ENCODE data around the gene MAP6D1.

The MAP6D1 gene

DNA sequence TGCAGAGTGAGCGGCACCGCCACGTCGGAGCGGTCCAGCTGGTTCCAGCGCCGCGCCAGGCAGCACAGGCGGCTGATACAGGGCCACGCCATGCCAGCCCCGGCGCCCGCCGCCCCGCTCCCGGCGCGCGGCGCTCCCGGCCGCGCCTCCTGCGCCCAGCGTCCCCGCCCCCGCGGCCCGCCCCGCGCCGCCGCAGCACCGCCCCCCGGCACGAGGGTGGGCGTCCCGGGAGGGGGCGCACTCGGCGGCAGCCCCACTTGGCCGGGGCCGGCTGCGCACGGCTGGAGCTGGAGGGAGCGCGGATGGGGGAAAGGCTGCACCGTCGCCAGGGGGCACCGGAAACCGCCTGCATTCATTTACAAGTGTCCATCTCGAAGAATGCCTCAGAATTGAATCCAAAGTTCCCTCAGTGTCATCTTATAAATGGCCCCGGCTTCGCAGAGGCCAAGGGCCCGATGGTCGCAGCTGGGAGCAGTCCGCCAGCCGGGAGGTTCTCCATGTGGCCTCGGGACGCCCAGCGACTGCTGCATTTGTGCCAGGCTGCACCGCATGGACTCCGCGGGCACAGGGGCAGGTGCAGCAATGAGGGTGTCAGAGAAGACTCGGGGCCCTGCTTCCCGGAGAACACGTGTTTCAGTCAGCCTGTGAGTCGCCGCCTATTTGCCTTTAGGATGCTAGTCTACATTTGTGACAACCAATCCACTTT, at the start of gene MAP6D1:
Gene MAP6D1 (minus strand): TSS at position 122 of the 706 bp plus-strand sequence. CDS start 30 bp downstream, at position 92.
- DNase-seq, result peak; percentile 46

GRCh38 chr3:183873914-183874313, 48.5 kb upstream of the MAP6D1 start:
- DNase-seq, result no peak

GRCh38 chr3:183871541-183871940, 46.2 kb upstream of the MAP6D1 start:
- no peak for DNase-seq

- no peak for DNase-seq
Measured at GRCh38 chr3:183870563-183870962, 45.2 kb upstream of the MAP6D1 start.

DNA sequence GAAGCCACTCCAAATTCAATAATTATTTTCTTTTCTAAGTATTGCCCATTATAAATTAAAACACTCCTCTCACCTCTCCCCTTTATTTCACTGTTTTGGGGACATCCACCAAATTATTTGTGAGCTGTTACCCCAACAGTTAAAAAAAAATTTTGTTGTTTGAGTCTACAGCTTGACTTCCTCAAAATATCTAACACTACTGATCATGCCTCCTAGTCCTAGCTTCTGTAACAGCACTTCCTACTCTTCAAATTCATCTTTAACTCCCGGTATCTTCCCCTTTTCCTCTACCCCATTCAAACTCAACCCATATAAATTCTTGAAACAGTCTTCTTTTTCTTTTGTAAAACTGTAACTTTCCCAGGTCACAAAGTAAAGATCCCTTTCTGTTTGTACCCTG, 43.4 kb upstream of the MAP6D1 start:
- DNase-seq, result no peak

DNA sequence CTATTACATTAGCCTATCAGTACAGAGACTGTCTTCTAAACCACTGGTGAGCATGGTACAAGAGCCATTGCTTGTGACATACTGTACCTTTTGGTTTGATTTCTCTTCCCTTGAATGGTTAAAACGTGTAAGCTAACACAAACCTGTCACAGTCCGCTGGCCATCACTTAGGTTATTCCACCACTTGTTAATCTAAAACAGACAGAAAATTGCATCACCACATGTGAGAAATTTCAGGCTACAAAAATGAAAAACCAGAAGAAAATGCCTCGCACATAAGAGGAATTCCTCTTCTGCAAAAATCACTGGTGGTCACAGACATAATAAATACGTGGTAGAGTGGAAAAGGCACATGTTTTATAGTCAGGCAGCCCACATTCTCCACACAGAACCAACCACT, 37.2 kb upstream of the MAP6D1 start:
- no peak for DNase-seq

GRCh38 chr3:183857863-183858262, 32.5 kb upstream of the MAP6D1 start:
- DNase-seq, result no peak

GRCh38 chr3:183854318-183855035, 29.1 kb upstream of the MAP6D1 start:
- DNase-seq, result no peak

DNA sequence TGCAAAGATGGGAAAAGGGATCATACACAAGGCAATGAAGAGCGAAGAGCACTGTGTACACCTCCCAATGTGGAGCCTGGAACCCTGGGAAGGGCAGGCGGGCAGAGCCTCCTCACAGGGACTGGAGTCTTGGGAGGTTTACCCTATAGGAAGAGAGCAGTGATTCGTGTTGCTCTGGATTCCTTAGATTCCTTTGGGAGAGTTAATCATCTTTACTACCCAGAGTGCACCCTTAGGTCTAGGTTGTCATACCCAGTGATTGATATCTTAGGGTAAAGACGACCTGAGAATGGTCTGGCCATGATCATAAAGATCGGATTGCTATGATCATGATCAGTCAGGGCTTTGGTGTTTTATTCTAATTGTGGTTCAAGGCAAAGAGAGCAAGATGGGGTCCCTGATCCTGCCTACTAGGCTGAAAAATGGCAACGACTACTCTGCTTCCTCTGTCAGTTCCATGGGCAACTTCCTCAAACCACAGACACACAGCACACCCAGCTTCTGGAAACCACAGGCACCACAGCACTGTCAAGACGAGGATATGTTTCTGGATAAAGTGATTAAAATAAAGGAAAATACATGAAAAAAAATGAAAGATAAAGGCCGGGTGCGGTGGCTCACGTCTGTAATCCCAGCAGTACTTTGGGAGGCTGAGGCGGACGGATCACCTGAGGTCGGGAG, 20.4 kb upstream of the MAP6D1 start:
- no peak for DNase-seq

GRCh38 chr3:183845090-183845489, 19.7 kb upstream of the MAP6D1 start:
- no peak for DNase-seq

- no peak for DNase-seq
Measured at GRCh38 chr3:183844606-183845005, 19.2 kb upstream of the MAP6D1 start.

- DNase-seq, result no peak
Measured at GRCh38 chr3:183839751-183840150, 14.4 kb upstream of the MAP6D1 start.

DNA sequence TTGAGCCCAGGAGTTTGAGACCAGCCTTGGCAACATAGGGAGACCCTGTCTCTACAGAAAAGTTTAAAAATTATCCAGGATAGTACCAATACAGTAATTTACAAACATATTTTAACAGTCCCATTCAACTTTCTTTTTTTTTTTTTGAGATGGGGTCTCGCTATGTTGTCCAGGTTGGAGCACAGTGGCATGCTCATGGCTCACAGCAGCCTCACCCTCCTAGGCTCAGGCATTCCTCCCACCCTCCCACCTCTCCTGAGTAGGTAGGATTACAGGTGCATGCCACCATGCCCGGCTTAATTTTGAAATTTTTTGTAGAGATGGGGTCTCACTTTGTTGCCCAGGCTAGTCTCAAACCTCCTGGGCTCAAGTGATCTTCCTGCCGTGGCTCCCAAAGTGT, 12.5 kb upstream of the MAP6D1 start:
- DNase-seq, result no peak

DNA sequence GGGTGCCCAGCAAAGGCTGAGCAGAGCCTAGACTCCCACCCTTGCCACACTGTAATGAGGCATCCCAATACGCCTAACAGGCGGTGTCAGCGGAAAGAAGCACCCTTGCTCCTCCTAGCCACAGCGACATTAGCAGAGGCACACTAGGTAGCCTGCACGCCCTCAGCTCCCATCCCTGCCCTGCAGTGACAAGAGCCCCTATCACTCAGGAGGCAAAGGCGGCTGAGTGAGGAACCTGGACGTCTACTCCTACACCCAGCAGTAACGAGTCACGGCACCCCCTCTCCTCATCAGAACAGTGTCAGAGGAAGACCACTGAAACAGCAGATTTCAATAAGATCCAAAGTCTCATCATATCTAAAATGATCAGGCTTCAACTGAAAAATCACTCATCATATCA, 12.0 kb upstream of the MAP6D1 start:
- DNase-seq, result no peak

DNA sequence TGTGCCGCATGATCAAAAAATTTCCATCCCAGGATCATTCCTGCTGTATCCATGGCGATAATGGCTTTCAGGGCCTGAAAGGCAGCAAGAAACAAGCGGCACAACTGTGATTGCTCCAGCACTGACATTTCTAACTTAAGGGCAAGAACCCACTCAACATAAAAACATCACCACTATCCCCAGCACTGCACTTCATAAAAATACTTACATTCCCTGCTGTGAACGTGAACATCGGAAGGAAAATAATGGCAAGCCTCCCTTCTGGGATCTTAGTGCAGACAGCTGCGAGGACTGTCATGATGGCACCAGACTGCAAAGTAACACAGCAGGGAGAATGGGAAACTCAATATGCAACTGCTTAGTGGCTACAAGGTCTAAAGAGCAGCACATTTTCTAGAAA, 8.1 kb upstream of the MAP6D1 start:
- DNase-seq, result no peak

DNA sequence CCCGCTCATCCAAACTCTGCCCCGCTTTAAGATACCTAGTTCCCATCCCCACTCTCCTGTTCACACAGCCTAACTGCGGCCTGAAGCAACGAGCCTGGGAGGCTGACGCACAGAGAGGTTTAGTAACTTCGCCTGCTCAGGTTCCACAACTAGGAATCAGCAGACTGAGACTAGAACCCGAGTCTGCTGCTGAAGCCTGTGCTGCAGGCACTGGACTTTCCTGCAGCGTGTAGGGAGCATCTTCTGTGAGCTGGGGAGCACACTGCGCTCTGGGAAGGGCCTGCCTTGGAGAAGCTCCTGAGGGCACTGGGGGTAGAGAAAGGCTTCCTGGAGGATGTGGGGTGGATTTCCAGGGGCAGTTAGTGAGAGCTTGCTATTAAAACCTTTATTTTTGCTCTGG, 4.8 kb upstream of the MAP6D1 start:
- no peak for DNase-seq

DNA sequence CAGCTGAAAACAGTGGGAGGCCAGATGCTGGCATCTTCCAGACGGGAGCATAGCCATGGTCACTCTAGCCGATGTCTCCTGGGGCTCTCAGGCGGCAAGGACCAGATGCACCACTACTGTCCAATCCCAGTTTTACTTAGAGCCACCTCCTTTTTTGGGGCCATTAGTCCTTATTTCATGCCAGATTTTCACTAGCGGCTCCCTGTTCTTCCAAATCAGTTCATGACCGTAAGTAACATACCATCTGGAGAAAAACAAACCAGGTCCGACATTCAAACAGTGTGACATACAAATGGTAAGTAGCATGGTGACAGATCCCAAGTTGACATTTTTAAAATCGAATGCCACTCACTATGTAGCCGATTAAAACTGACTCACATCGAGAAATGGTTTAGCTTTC, 4.1 kb upstream of the MAP6D1 start:
- no peak for DNase-seq

- no peak for DNase-seq
Measured at GRCh38 chr3:183828538-183828870, 3.1 kb upstream of the MAP6D1 start.

DNA sequence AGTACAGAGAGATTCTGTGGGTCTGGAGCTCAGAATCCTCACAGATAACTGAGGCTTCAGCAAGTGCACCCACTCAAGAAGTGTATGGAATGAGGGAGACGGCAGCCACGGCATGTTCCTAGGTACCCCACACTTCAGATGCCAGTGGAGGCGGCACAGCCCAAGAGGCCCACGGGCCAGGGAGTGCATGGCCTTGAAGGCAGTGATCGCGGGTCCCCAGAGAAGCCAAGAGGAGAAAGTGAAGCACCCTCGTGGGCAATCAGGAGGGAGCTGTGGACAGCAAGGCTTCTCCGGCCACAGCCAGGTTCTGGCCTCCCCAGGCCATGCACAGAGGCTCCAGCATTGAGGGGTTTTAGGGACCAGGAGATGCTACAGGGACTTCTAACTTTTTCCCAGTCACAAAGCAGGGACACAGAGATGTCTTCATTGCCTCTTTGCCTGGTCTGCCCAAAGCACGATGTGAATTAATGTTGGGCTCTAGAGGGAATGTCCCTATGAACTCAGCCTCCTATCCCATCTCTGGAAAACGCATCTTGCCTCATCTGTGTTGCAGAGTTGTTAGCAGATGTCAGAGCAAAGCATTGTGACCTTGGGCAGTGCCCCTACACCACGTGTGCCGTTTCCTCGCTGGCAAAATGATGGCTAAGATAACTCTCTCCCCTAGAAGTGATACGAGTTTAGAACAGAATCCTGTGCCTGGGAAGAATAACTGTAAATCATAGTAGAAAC, 2.6 kb upstream of the MAP6D1 start:
- no peak for DNase-seq

DNA sequence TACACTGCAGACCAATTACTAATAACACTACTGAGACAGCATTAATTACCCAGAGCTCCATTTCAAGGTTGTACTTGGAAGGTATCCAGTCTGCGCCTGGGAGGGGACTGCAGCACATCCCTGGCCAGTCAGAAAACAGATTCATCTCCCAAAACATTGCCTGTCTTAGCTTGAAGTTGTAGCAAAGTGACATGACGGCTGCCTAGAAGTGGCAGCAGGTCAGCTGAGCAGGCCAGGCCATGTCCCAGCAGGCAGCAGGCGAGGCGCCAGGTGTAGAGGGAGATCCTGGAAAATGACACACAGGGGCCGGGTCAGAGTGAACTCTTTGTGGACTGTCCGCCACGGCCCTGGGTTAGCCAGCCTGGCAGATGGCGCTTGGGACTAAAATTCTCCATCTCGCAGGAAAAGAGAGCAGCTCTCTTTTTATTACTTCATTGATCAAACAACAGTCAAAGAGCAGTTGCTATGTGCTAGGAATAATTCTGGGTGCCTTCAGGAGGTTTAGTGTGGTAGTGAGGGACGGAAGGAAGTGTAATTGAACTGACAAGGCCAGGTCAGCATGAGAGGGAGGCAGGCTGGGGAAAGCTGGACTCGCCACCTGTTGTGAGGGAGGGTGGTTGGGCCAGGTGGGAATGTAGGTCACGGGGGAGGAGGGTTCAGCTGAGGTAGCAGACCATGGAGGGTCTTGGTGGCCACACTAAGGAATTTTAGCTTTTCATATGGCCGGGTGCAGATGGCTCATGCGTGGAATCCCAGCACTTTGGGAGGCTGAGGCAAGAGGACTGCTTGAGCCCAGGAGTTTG, 1.3 kb upstream of the MAP6D1 start:
- no peak for DNase-seq

- no peak for DNase-seq
Measured at GRCh38 chr3:183824761-183825455, 469 bp downstream of the MAP6D1 start.

DNA sequence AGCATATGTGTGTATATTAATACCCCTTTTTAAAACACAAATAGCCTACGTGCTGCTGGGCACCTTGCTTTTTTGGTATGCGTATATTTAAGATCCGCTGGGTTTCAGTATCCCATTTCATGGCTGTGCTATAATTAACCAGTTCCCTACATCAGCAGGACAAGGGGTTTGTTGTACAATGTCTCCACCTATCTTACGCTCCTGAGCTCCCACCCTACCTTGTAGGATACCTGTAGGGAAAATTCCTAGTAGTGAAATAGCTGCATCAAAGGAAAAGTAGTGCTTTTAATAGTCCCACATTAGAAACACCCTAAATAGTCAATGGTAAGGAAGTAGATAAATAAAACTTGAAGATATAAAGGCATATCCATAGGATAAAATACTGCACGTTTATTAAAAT, 1.4 kb downstream of the MAP6D1 start:
- no peak for DNase-seq
